C4-2B (cell line): Measurements from ENCODE around the gene HDAC4.

Experiments used
- H3K27ac ChIP-seq: fragments of 450-650 bp; 2 replicates; pipeline ENCODE4 v1.5.1; 2017
- ZFX ChIP-seq: fragments of 450-650 bp; IDR thresholded peaks from 2 replicates; pipeline ENCODE4 v1.6.1; 2017
- TF ChIP-seq, protein P1 (sequence below): fragments of 450-650 bp; conservative IDR thresholded peaks from 2 replicates; pipeline ENCODE4 v1.5.1; 2017; ENCODE audit warnings: mild to moderate bottlenecking

Gene HDAC4

DNA sequence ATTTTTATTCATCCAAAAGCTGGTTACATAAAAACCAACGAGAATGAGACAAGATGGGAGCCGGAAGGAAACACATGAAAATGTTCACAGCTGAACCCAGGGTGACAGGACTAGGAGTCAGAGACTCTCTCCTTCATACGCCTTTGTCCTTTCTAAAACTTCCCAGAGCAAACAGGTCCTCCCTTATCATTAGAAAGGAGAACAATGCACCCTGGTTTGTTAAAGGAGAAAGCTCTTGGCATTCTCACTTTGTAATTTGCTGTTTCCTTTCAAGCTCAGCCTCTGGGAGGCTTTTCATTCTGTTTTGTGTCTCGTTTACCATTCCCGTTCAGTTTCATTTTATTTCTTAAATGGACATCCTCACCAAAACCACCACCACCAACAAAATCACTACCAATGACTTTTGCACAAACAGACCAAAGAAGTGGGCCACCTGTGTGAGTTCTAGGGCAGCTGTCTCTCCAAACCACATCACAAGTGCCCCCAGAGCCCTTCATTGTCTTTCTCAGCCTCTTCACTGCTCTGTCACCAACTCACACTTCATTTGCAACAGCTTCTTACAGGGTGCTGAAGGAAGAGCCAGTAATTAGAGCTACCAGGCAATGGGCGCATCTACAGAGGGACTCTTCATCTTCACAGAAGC is 105.3 kb downstream of the HDAC4 start:
- no peak overlapping the region for H3K27ac ChIP-seq
- TF ChIP-seq, protein P1, sequence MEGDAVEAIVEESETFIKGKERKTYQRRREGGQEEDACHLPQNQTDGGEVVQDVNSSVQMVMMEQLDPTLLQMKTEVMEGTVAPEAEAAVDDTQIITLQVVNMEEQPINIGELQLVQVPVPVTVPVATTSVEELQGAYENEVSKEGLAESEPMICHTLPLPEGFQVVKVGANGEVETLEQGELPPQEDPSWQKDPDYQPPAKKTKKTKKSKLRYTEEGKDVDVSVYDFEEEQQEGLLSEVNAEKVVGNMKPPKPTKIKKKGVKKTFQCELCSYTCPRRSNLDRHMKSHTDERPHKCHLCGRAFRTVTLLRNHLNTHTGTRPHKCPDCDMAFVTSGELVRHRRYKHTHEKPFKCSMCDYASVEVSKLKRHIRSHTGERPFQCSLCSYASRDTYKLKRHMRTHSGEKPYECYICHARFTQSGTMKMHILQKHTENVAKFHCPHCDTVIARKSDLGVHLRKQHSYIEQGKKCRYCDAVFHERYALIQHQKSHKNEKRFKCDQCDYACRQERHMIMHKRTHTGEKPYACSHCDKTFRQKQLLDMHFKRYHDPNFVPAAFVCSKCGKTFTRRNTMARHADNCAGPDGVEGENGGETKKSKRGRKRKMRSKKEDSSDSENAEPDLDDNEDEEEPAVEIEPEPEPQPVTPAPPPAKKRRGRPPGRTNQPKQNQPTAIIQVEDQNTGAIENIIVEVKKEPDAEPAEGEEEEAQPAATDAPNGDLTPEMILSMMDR = no peak
- TF ChIP-seq ZFX = no peak

DNA sequence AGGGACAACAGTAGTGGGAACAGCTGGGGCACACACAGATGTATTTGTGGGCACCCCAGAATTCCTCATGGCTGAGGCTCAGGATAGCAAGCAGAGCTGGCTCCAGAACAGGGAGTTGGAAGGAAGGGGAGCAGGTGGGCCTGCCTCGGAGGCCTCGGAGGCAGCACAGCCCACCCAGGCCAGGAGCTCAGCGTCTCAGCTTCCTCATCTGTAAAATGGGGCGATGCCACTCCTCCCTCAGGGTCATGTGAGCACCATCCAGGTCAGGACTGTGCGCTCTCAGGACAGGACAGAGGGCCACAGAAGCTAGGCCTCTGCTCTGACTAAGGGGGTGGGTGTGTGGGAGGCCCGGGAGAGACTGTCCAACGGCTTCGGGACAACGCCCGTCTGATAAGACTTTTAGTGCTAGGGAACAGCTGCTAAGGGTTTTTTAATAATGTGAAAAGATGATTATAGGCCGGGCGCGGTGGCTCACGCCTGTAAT is 106.2 kb downstream of the HDAC4 start:
- TF ChIP-seq, protein P1 = no peak
- no peak for TF ChIP-seq ZFX
- H3K27ac ChIP-seq = no peak overlapping the region

DNA sequence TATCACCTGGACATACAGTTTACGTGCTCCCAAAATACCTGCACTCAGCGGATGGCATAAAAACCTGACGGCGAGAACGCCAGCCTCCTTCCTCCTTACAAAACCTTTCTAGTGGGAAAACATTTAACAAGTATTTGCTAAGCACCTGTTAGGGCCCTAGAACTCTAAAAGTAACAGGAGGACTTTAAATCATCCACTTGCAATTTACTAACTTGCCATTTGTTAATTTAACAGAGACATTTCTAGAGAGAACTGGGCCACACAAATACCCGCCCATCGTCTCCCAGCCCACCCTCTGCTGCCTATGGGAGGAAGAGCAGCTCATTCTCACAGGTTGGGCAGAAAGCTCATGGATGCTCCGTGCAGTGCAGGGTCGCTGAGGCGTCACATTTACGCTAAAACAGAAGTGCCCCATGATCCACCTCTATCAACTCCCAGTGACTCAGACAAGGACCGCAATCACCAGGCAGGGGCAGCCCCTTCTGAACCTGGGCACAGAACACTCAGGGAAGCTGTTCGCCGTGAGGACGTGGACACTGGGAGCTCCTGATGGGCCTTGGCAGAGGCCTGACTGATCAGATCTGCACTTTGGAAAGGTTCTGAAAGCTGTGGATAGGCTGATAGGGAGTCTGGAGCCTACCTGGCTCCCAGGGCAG is 106.9 kb downstream of the HDAC4 start:
- TF ChIP-seq, protein P1 = no peak
- no peak for TF ChIP-seq ZFX
- H3K27ac ChIP-seq = no peak overlapping the region

DNA sequence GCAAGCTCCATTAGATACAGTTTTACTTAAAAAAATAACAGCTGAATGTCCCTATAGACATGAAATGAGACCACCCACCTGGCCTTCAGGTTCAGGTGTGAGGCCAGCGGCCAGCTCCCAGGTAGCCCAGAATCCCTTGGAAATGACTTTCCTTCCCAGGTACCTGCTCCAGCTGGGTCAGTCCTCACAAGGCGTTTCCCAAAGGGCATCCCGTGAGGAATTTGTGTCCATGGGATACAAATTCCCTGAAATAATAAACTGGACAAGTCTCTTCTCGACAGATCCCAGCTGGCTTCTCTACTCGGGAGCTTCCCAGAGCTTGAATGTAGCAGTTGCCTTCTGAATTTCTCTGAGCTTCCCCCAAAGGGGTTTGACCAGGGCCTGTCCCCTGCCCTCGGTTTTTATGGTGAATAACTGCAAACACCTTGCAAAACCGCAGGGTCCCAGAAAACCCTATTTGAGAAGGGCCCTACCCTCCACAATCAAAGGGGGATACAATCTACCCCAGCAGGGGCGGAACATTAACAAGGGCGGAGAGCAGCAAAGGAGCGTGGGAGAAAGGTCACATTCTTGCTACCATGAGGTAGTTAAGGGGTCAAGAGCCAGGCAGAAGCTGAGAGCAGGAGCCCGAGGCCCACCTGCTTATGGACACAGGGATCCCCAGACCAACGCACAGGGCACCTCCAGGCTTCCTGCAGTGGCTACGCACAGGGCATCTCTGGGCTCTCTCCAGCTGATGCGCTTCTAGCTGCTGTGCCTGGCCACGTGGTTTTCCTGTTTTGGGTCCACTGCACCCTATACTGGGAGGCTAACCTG is 107.7 kb downstream of the HDAC4 start:
- TF ChIP-seq, protein P1 = no peak
- no peak for TF ChIP-seq ZFX
- H3K27ac ChIP-seq = no peak overlapping the region

DNA sequence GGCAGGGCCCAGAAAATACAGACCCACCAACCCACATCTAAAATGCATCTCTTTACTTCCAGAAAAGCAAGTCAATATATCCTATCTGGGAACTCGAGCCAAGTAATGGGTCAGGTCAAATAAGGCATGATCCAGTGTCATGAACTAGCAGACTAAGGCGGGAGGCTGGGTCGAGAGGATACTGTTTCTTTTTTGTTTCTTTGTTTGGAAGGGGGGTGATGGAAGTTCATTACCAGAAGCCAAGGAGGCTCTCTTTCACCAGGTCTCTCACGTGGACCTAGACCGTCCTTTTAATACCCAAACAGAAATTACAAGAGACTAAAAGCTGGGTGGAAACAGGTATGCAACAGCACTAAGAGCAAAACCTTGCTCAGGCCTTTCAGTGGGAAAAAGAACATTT is 108.3 kb downstream of the HDAC4 start:
- no peak overlapping the region for H3K27ac ChIP-seq

DNA sequence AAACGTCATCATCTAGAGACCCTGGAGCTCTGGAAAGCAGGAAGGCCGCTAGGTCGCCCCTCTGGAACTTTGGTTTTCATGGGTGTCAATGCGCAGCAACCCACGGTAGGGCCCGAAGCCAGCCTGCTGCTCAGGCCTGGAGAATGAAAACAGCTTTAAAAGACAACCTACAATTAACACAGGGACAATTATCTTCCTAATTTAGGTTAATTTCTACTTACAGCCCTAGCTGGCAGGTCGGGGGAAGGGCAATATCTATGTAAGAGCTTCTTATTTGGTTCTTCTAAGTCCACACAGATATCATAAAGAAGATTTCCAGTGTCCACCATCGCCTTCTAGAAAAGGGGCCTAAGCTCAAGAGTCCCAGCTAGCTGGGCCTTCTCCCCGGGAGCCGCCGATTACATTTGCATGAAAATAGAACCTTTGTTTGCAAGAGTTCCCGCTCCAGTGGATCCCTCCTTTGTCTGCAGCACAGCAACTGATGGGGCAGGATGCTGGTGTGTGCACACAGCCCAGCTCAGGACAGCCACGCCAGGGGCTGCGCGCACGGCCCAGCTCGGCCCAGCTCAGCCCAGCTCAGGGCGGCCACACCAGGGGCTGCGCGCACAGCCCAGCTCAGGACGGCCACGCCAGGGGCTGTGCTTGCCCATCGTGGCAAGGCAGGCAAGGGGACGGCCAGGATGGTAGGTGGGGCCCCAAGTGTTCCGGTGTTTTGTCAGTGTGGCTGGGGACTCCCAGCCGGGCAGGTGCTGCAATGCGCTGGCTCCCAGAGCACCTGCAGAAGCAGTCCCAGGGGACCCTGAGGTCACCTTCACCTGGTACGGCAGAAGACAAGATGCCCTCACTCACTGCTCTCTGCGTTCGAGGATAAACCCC is 109.1 kb downstream of the HDAC4 start:
- H3K27ac ChIP-seq = no peak overlapping the region
- TF ChIP-seq, protein P1 = no peak
- TF ChIP-seq ZFX = no peak

More for the DNA sequence above, 108.3 kb downstream of the HDAC4 start:
- no peak for TF ChIP-seq ZFX
- TF ChIP-seq, protein P1 = no peak
